ENCODE measurements around the gene C8G. TPM values are rescaled to one million over a fixed set of nuclear protein-coding genes. Genes with fewer than 3 reads are reported as not detected.

Gene C8G
- polyA plus RNA-seq, 1 experiment = 0.48 TPM

DNA sequence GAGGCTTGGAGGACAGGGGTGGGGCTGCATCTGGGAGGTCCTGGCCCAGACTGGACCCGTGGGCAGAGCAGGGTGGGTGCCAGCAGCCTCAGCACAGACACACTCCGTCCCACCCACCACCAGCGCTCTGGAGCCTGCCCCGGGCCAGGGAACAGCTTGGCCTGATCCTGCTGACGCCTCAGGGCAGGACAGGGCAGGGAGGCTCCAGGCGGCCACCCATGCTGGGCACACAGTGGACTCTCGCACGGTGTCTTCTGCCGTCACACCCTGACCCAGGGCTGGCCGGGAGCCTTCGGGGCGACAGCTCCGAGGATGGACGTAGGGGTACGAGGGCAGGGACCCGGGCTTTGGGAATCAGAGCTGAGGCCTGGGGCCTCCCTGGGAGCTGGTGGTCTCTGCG is 24.1 kb downstream of the C8G start:
- TF ChIP-seq, protein P1, sequence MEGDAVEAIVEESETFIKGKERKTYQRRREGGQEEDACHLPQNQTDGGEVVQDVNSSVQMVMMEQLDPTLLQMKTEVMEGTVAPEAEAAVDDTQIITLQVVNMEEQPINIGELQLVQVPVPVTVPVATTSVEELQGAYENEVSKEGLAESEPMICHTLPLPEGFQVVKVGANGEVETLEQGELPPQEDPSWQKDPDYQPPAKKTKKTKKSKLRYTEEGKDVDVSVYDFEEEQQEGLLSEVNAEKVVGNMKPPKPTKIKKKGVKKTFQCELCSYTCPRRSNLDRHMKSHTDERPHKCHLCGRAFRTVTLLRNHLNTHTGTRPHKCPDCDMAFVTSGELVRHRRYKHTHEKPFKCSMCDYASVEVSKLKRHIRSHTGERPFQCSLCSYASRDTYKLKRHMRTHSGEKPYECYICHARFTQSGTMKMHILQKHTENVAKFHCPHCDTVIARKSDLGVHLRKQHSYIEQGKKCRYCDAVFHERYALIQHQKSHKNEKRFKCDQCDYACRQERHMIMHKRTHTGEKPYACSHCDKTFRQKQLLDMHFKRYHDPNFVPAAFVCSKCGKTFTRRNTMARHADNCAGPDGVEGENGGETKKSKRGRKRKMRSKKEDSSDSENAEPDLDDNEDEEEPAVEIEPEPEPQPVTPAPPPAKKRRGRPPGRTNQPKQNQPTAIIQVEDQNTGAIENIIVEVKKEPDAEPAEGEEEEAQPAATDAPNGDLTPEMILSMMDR (IDR thresholded peaks at IDR 0.05; ENCODE audit: insufficient read depth, low read depth, low read length) = no peak

DNA sequence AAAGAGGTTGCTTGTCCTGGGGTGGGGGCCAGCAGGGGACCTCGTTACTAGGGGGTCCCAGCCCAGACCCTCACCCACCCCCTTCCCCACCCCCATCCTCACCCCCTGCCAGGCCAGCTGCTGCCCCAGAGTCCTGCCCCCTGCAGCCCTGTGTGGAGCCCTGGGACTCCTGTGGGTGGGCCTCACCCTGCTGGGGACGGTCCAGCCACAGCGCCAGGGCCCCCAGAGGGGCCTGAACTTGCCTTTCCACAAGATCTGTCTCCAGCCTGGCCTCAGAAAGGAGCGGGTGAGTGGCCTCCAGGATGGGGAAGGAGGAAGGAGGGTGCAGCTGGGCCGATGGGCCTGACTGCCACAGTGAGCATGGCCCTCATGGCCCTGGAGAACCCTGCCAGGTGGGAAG is 24.7 kb downstream of the C8G start:
- H3K27me3 ChIP-seq (ENCODE audit: control insufficient read depth, insufficient read depth, low read length) = no peaks in the 10 kb centered on the region; the same call in 1 of the 2 replicates
- no peak overlapping the region for H3K4me3 ChIP-seq (ENCODE audit: low read depth, low read length)
- DNase-seq (ENCODE audit: low read depth) = no peak
- no peaks in the 10 kb centered on the region for H3K36me3 ChIP-seq (ENCODE audit: control insufficient read depth, insufficient read depth, low read length)
- POLR2A ChIA-PET = no interaction called here
- CTCF ChIA-PET = interaction anchor here (0.8 to 1.1 kb wide), 2 partner anchors 22 kb away, joined by 3 to 4 read pairs; no protein-coding TSS in a partner anchor
- TF ChIP-seq, protein P1 (IDR thresholded peaks at IDR 0.05; ENCODE audit: insufficient read depth, low read depth, low read length) = no peak

More for the DNA sequence above, 24.1 kb downstream of the C8G start:
- Histone ChIP-seq H3K36me3 (ENCODE audit: control insufficient read depth, insufficient read depth, low read length) (no peaks in the 10 kb centered on the region), H3K27me3 (ENCODE audit: control insufficient read depth, insufficient read depth, low read length) (no peaks in the 10 kb centered on the region; the same call in 1 of the 2 replicates), H3K4me3 (ENCODE audit: low read depth, low read length) (no peak overlapping the region)
- no peak for DNase-seq (ENCODE audit: low read depth)
- POLR2A ChIA-PET = no interaction called here
- CTCF ChIA-PET = interaction anchor here (0.7 to 1.8 kb wide), 3 partner anchors 21 to 66 kb away, joined by 3 to 6 read pairs (median 3); partner anchors contain the start of gene ABCA2

DNA sequence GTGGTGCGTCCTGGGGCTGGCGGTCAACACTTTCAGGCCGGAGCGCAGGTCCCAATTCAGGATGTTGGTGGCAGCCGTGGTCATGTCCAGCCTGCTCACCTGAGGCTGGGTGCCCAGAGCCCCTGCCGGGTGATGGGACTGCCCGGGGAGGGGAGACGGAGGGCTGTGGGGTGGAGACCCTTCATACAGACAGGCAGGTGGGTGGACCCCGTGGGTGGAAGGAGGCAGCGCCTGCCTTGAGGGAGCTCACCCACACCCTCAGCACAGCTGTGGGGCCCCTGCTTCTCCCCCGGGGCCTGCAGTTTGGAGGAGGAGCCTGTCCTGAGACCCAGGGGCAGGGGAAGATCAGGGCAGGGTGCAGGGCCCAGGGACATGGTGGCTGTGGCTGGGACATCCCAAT is 25.3 kb downstream of the C8G start:
- H3K27me3 ChIP-seq (ENCODE audit: control insufficient read depth, insufficient read depth, low read length) = no peaks in the 10 kb centered on the region; the same call in 1 of the 2 replicates
- POLR2A ChIA-PET = no interaction called here
- TF ChIP-seq, protein P1 (IDR thresholded peaks at IDR 0.05; ENCODE audit: insufficient read depth, low read depth, low read length) = no peak
- H3K36me3 ChIP-seq (ENCODE audit: control insufficient read depth, insufficient read depth, low read length) = no peaks in the 10 kb centered on the region
- H3K4me3 ChIP-seq (ENCODE audit: low read depth, low read length) = no peak overlapping the region
- no peak for DNase-seq (ENCODE audit: low read depth)
- CTCF ChIA-PET = interaction anchor here (0.8 to 1.0 kb wide), 2 partner anchors 22 to 182 kb away, joined by 3 to 4 read pairs; no protein-coding TSS in a partner anchor

DNA sequence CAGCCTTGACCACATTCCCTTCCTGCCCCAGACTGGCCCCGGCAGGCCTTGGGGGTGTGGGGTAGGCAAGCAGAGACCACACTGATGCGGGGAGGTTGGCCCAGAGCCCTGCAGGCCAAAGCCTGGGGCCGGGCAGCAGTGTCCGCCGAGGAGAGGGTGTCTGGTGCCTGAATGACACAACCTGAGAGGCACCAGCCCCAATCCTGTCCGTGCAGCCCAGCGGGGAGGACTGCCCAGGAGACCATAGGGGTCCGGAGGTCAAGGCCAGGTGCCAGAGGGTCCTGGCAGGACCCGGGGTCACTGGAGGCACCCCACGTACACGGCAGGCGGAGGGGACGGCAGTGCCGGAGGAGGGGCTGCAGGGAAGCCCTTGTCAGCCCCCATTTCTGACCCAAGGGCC is 26.7 kb downstream of the C8G start:
- no peak for DNase-seq (ENCODE audit: low read depth)
- Histone ChIP-seq H3K36me3 (ENCODE audit: control insufficient read depth, insufficient read depth, low read length) (no peaks in the 10 kb centered on the region), H3K4me3 (ENCODE audit: low read depth, low read length) (no peak overlapping the region), H3K27me3 (ENCODE audit: control insufficient read depth, insufficient read depth, low read length) (no peaks in the 10 kb centered on the region)
- CTCF ChIA-PET = no interaction called here
- TF ChIP-seq, protein P1 (IDR thresholded peaks at IDR 0.05; ENCODE audit: insufficient read depth, low read depth, low read length) = no peak
- POLR2A ChIA-PET = no interaction called here

DNA sequence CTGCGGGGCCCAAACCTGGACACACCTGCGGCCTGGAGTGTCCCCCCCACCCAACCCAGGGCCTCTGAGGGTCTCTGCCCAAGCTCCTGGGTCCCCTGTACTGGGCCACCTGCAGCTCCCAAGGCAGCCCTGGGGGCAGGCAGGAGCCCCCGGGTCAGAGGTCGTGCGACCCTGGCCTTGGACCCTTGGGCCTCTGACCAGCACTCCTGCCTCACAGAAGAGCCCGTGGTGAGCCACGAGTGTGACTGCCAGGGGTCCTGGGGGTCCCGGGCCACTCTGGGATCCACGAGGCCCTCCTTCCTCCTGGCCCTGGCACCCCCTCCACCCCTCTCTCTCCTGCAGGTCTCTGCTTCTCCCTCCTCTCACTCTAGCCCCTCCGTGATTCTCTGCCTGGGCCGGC is 27.3 kb downstream of the C8G start:
- ChIA-PET CTCF (interaction anchor here (1.1 kb wide), 1 partner anchor 25 kb away, joined by 4 read pairs; no protein-coding TSS in a partner anchor), POLR2A (no interaction called here)
- Histone ChIP-seq H3K4me3 (ENCODE audit: low read depth, low read length) (no peak overlapping the region), H3K27me3 (ENCODE audit: control insufficient read depth, insufficient read depth, low read length) (no peaks in the 10 kb centered on the region), H3K36me3 (ENCODE audit: control insufficient read depth, insufficient read depth, low read length) (no peaks in the 10 kb centered on the region)
- TF ChIP-seq, protein P1 (IDR thresholded peaks at IDR 0.05; ENCODE audit: insufficient read depth, low read depth, low read length) = no peak
- DNase-seq (ENCODE audit: low read depth) = no peak
